PC-3 (cell line): Measurements from ENCODE around the gene CRTAC1. TPM values are rescaled to one million over a fixed set of nuclear protein-coding genes. Genes with fewer than 3 reads are reported as not detected.

Source experiments
- ATAC-seq: fragments of 200-7000 bp; cut with Tn5 transposase; 2 replicates; pipeline ENCODE4 v1.9.1; 2020; ENCODE audit warnings: mild to moderate bottlenecking, moderate library complexity
- BruUV-seq: library from RNA; stranded (reverse); fragments of 400-500 nt; replicated peaks from 2 replicates; lab custom pipeline; 2021; lab: Mats Ljungman, UMichigan
- CTCF ChIA-PET: fragments of 300-600 bp; sonication (Branson Sonifier 250); formaldehyde crosslinking; loops from one replicate; lab custom pipeline; 2022; ENCODE audit warnings: antibody characterized with exemption; lab: Charles Lee
- POLR2A ChIA-PET: fragments of 300-600 bp; sonication (Branson Sonifier 250); formaldehyde crosslinking; loops from one replicate; lab custom pipeline; 2022; ENCODE audit warnings: antibody characterized with exemption; ENCODE audit not compliant: unreplicated experiment; lab: Charles Lee
- DNase-seq: peaks from one replicate; pipeline ENCODE4 v3.0.0-alpha.2; 2015
- H2AFZ ChIP-seq: fragments of 300-600 bp; sonication (generic); 2 replicates; pipeline ENCODE4 v1.6.0; 2016; ENCODE audit warnings: antibody characterized with exemption, low read length
- H3F3A ChIP-seq: fragments of 300-600 bp; sonication (generic); one replicate; pipeline ENCODE4 v1.6.0; 2017; ENCODE audit warnings: antibody characterized with exemption, low read length, control low read depth, mild to moderate bottlenecking; ENCODE audit not compliant: unreplicated experiment
- H3K27ac ChIP-seq: fragments of 300-600 bp; sonication (generic); 2 replicates; pipeline ENCODE4 v1.5.1; 2016; ENCODE audit warnings: mild to moderate bottlenecking, low read length
- H3K27me3 ChIP-seq: fragments of 300-600 bp; sonication (generic); 2 replicates; pipeline ENCODE4 v1.6.1; 2016; ENCODE audit warnings: low read length, mixed read lengths
- H3K36me3 ChIP-seq: fragments of 300-600 bp; sonication (generic); 2 replicates; pipeline ENCODE4 v1.6.1; 2016; ENCODE audit warnings: low read depth, mixed run types, low read length, mixed read lengths
- H3K4me1 ChIP-seq: fragments of 300-600 bp; sonication (generic); 2 replicates; pipeline ENCODE4 v1.5.1; 2016; ENCODE audit warnings: low read length; ENCODE audit not compliant: insufficient read depth
- H3K4me2 ChIP-seq: fragments of 300-600 bp; sonication (generic); 2 replicates; pipeline ENCODE4 v1.6.0; 2016; ENCODE audit warnings: low read length
- H3K4me3 ChIP-seq: fragments of 300-600 bp; sonication (generic); 2 replicates; pipeline ENCODE4 v1.5.1; 2016; ENCODE audit warnings: mild to moderate bottlenecking, low read length, mixed read lengths
- H3K79me2 ChIP-seq: fragments of 300-600 bp; sonication (generic); 2 replicates; pipeline ENCODE4 v1.6.1; 2017; ENCODE audit warnings: low read length, mixed read lengths
- H3K9ac ChIP-seq: fragments of 300-600 bp; sonication (generic); 2 replicates; pipeline ENCODE4 v1.6.0; 2016; ENCODE audit warnings: mild to moderate bottlenecking, low read length
- H3K9me2 ChIP-seq: fragments of 300-600 bp; sonication (generic); replicated peaks from 2 replicates; pipeline ENCODE4 v1.6.1; 2016; ENCODE audit warnings: mixed run types, low read length, mixed read lengths
- H3K9me3 ChIP-seq: fragments of 300-600 bp; sonication (generic); 2 replicates; pipeline ENCODE4 v1.6.1; 2016; ENCODE audit warnings: low read length, mixed read lengths
- H4K20me1 ChIP-seq: fragments of 300-600 bp; sonication (generic); 2 replicates; pipeline ENCODE4 v1.6.1; 2016; ENCODE audit warnings: low read length, mixed read lengths
- CTCF ChIP-seq: fragments of 300-600 bp; sonication (generic); conservative IDR thresholded peaks from 2 replicates; pipeline ENCODE4 v1.5.1; 2017; ENCODE audit warnings: antibody characterized with exemption, low read depth, mild to moderate bottlenecking, low read length
- EZH2 ChIP-seq: fragments of 300-600 bp; sonication (generic); IDR thresholded peaks from one replicate; pipeline ENCODE4 v1.6.1; 2017; ENCODE audit warnings: antibody characterized with exemption, mild to moderate bottlenecking, low read length; ENCODE audit not compliant: unreplicated experiment
- EZH2phosphoT487 ChIP-seq: fragments of 300-600 bp; sonication (generic); IDR thresholded peaks from 2 replicates; pipeline ENCODE4 v1.6.1; 2018; ENCODE audit warnings: mild to moderate bottlenecking, antibody characterized with exemption, low read length, borderline replicate concordance
- intact Hi-C: fragments of 100-400 bp; cut with micrococcal nuclease; formaldehyde crosslinking; loops from 2 replicates; pipeline ENCODE4 v1.9.0; 2023
- total RNA-seq: library from RNA; depleted of rRNA; stranded (reverse); fragments of >200 nt; gene quantifications from 2 replicates; pipeline ENCODE4 v1.2.3, GENCODE V29; 2014

Gene CRTAC1
- total RNA-seq, 1 experiment from 2014 or later: not detected

GRCh38 chr10:97925308-97925938 is 105.0 kb downstream of the CRTAC1 start:
- H3K27me3 ChIP-seq: no peaks in the 10 kb centered on the region; the same call in none of the 2 replicates

GRCh38 chr10:97924678-97925077 is 105.7 kb downstream of the CRTAC1 start:
- no TSS peak for BruUV-seq

More at GRCh38 chr10:97925308-97925938, 105.0 kb downstream of the CRTAC1 start:
- TF ChIP-seq EZH2 (no peak), EZH2phosphoT487 (no peak), CTCF (no peak)
- Histone ChIP-seq H4K20me1 (no peaks in the 10 kb centered on the region), H3K9me2 (no peaks in the 10 kb centered on the region), H3K27ac (no peak overlapping the region), H3F3A (no peaks in the 10 kb centered on the region), H3K36me3 (no peaks in the 10 kb centered on the region), H3K4me3 (no peak overlapping the region), H3K4me1 (no peaks in the 10 kb centered on the region), H3K9me3 (no peaks in the 10 kb centered on the region), H2AFZ (no peak overlapping the region), H3K4me2 (no peak overlapping the region), H3K9ac (no peak overlapping the region), H3K79me2 (no peaks in the 10 kb centered on the region)
- DNase-seq: no peak
- intact Hi-C loops: no loop called here
- BruUV-seq: no TSS peak
- POLR2A ChIA-PET: no interaction called here
- ATAC-seq: no peak
- CTCF ChIA-PET: no interaction called here

GRCh38 chr10:97923476-97923875 is 106.9 kb downstream of the CRTAC1 start:
- no peak overlapping the region for H2AFZ ChIP-seq
- H4K20me1 ChIP-seq: no peaks in the 10 kb centered on the region
- no peaks in the 10 kb centered on the region for H3K79me2 ChIP-seq
- no peaks in the 10 kb centered on the region for H3K9me2 ChIP-seq
- POLR2A ChIA-PET: no interaction called here
- H3K4me2 ChIP-seq: no peak overlapping the region
- DNase-seq (no peak), ATAC-seq (no peak)
- TF ChIP-seq EZH2 (no peak), CTCF (no peak), EZH2phosphoT487 (no peak)
- intact Hi-C loops: no loop called here
- no peak overlapping the region for H3K9ac ChIP-seq
- H3K4me3 ChIP-seq: no peak overlapping the region
- H3F3A ChIP-seq: no peaks in the 10 kb centered on the region
- H3K4me1 ChIP-seq: no peaks in the 10 kb centered on the region
- H3K9me3 ChIP-seq: no peaks in the 10 kb centered on the region
- CTCF ChIA-PET: no interaction called here
- H3K36me3 ChIP-seq: no peaks in the 10 kb centered on the region
- H3K27ac ChIP-seq: no peak overlapping the region
- no peaks in the 10 kb centered on the region; the same call in none of the 2 replicates for H3K27me3 ChIP-seq
- BruUV-seq: no TSS peak

More at GRCh38 chr10:97924678-97925077, 105.7 kb downstream of the CRTAC1 start:
- DNase-seq (no peak), ATAC-seq (no peak)
- H3K79me2 ChIP-seq: no peaks in the 10 kb centered on the region
- H3K9me2 ChIP-seq: no peaks in the 10 kb centered on the region
- no peak overlapping the region for H3K27ac ChIP-seq
- CTCF ChIA-PET: no interaction called here
- no peaks in the 10 kb centered on the region for H4K20me1 ChIP-seq
- no peaks in the 10 kb centered on the region for H3K4me1 ChIP-seq
- H3F3A ChIP-seq: no peaks in the 10 kb centered on the region
- H2AFZ ChIP-seq: no peak overlapping the region
- no peak overlapping the region for H3K4me3 ChIP-seq
- H3K9ac ChIP-seq: no peak overlapping the region
- H3K4me2 ChIP-seq: no peak overlapping the region
- intact Hi-C loops: no loop called here
- POLR2A ChIA-PET: no interaction called here
- H3K27me3 ChIP-seq: no peaks in the 10 kb centered on the region; the same call in none of the 2 replicates
- TF ChIP-seq EZH2phosphoT487 (no peak), EZH2 (no peak)
- no peaks in the 10 kb centered on the region for H3K36me3 ChIP-seq
- no peaks in the 10 kb centered on the region for H3K9me3 ChIP-seq
